ENCODE data around the gene GALC. TPM values are rescaled to one million over a fixed set of nuclear protein-coding genes. Genes with fewer than 3 reads are reported as not detected.

GALC gene
- total and polyA plus RNA-seq, 8 donors: 2.3 to 50.4 (median 11.0) TPM

GRCh38 chr14:88003425-88003824 lies 10.4 kb upstream of the GALC start:
- Histone ChIP-seq H3K4me3 (no peak overlapping the region), H3K4me1 (no peaks in the 10 kb centered on the region), H3K9me3 (no peaks in the 10 kb centered on the region), H3K36me3 (no peaks in the 10 kb centered on the region), H3K27ac (peak overlapping the region in 1 of 5 donors; percentile 40), H3K27me3 (no peaks in the 10 kb centered on the region)
- WGBS, 5 donors: 84 to 89% (median 85%) methylated on average over 4 of the region's 4 CpGs
- intact Hi-C loops (cut with DNase I; ENCODE audit: low total_unique reads): no loop called here
- no peak for DNase-seq
- TF ChIP-seq POLR2A (IDR thresholded peaks at IDR 0.05) (no peak), CTCF (IDR thresholded peaks at IDR 0.05) (no peak), POLR2AphosphoS5 (IDR thresholded peaks at IDR 0.05) (no peak), EP300 (IDR thresholded peaks at IDR 0.05) (no peak)

GRCh38 chr14:88002421-88003075 lies 9.6 kb upstream of the GALC start:
- Histone ChIP-seq H3K27me3 (no peaks in the 10 kb centered on the region), H3K4me1 (no peaks in the 10 kb centered on the region), H3K9me3 (no peaks in the 10 kb centered on the region), H3K4me3 (no peak overlapping the region), H3K27ac (peak overlapping the region in 3 of 5 donors; percentile 8 to 59 (median 40)), H3K36me3 (no peaks in the 10 kb centered on the region)
- intact Hi-C loops (cut with DNase I; ENCODE audit: low total_unique reads): no loop called here
- TF ChIP-seq EP300 (IDR thresholded peaks at IDR 0.05) (no peak), POLR2A (IDR thresholded peaks at IDR 0.05) (no peak)
- WGBS, 5 donors: 79 to 90% (median 84%) methylated on average over 4 of the region's 4 CpGs
- peak in 1 of 2 donors; percentile 41 for DNase-seq

GRCh38 chr14:87999277-87999676 lies 6.3 kb upstream of the GALC start:
- no peaks in the 10 kb centered on the region for H3K36me3 ChIP-seq

GRCh38 chr14:87998482-87998881 lies 5.5 kb upstream of the GALC start:
- no peaks in the 10 kb centered on the region for H3K36me3 ChIP-seq
- DNase-seq: no peak
- H3K9me3 ChIP-seq: no peaks in the 10 kb centered on the region
- peaks cover 0 to 19% (median 10%) of the 10 kb centered on the region in 4 donors for H3K4me1 ChIP-seq
- intact Hi-C loops (cut with DNase I; ENCODE audit: low total_unique reads): no loop called here
- no peak overlapping the region for H3K4me3 ChIP-seq
- no peaks in the 10 kb centered on the region for H3K27me3 ChIP-seq
- no peak overlapping the region for H3K27ac ChIP-seq
- no peak for TF ChIP-seq EP300 (IDR thresholded peaks at IDR 0.05)
- TF ChIP-seq CTCF (IDR thresholded peaks at IDR 0.05): no peak
- TF ChIP-seq POLR2AphosphoS5 (IDR thresholded peaks at IDR 0.05): no peak
- no peak for TF ChIP-seq POLR2A (IDR thresholded peaks at IDR 0.05)

More at GRCh38 chr14:87999277-87999676, 6.3 kb upstream of the GALC start:
- no peak overlapping the region for H3K27ac ChIP-seq
- peaks cover 0 to 14% (median 5%) of the 10 kb centered on the region in 4 donors for H3K4me1 ChIP-seq
- no peak for DNase-seq
- WGBS, 5 donors: 88 to 94% (median 92%) methylated on average over 2 of the region's 2 CpGs
- intact Hi-C loops (cut with DNase I; ENCODE audit: low total_unique reads): no loop called here
- H3K9me3 ChIP-seq: no peaks in the 10 kb centered on the region
- TF ChIP-seq POLR2A (IDR thresholded peaks at IDR 0.05): no peak
- no peak for TF ChIP-seq EP300 (IDR thresholded peaks at IDR 0.05)
- TF ChIP-seq CTCF (IDR thresholded peaks at IDR 0.05): no peak
- TF ChIP-seq POLR2AphosphoS5 (IDR thresholded peaks at IDR 0.05): no peak
- no peak overlapping the region for H3K4me3 ChIP-seq
- H3K27me3 ChIP-seq: no peaks in the 10 kb centered on the region

GRCh38 chr14:87996291-87996592 lies 3.3 kb upstream of the GALC start:
- peak overlapping the region in 3 of 5 donors; percentile 71 to 97 (median 95) for H3K27ac ChIP-seq
- intact Hi-C loops (cut with DNase I; ENCODE audit: low total_unique reads): no loop called here
- no peak for TF ChIP-seq EP300 (IDR thresholded peaks at IDR 0.05)
- TF ChIP-seq CTCF (IDR thresholded peaks at IDR 0.05): no peak
- TF ChIP-seq POLR2AphosphoS5 (IDR thresholded peaks at IDR 0.05): no peak
- no peak for TF ChIP-seq POLR2A (IDR thresholded peaks at IDR 0.05)
- H3K36me3 ChIP-seq: no peaks in the 10 kb centered on the region
- peaks cover 0 to 31% (median 22%) of the 10 kb centered on the region in 4 donors for H3K4me1 ChIP-seq
- H3K4me3 ChIP-seq: no peak overlapping the region
- WGBS, 5 donors: 16 to 40% (median 21%) methylated on average over 1 of the region's 1 CpG
- no peaks in the 10 kb centered on the region for H3K27me3 ChIP-seq
- H3K9me3 ChIP-seq: no peaks in the 10 kb centered on the region
- no peak for DNase-seq
